HEK293T (cell line): ENCODE results near the gene MDFIC.

Experiments
- CTCF ChIA-PET: fragments of 350-600 bp; formaldehyde crosslinking; extraction: SDS; loops from one replicate; lab custom pipeline; 2021; ENCODE audit warnings: antibody characterized with exemption, inconsistent platforms; lab: Yijun Ruan, JAX
- POLR2A ChIA-PET: fragments of 350-600 bp; formaldehyde crosslinking; extraction: SDS; loops from one replicate; lab custom pipeline; 2020; ENCODE audit warnings: antibody characterized with exemption, inconsistent platforms; lab: Yijun Ruan, JAX
- DNase-seq: peaks from one replicate; pipeline ENCODE4 v3.0.0; 2012; ENCODE audit warnings: mixed read lengths; ENCODE audit errors: extremely low spot score
- ARNT ChIP-seq: fragments of 450-650 bp; IDR thresholded peaks from 2 replicates; pipeline ENCODE4 v1.6.1; 2017; ENCODE audit warnings: mild to moderate bottlenecking
- BHLHE40 ChIP-seq: fragments of 450-650 bp; IDR thresholded peaks from 2 replicates; pipeline ENCODE4 v1.6.1; 2016; ENCODE audit warnings: mild to moderate bottlenecking, moderate library complexity, borderline replicate concordance
- CTBP1 ChIP-seq: fragments of 450-650 bp; IDR thresholded peaks from 2 replicates; pipeline ENCODE4 v1.6.1; 2016; ENCODE audit warnings: borderline replicate concordance
- ELF4 ChIP-seq: fragments of 450-650 bp; IDR thresholded peaks from 2 replicates; pipeline ENCODE4 v1.6.1; 2017; ENCODE audit warnings: antibody characterized with exemption
- FOXA1 ChIP-seq: fragments of 450-650 bp; IDR thresholded peaks from 2 replicates; pipeline ENCODE4 v1.6.1; 2016; ENCODE audit warnings: mild to moderate bottlenecking
- FOXK2 ChIP-seq: fragments of 450-650 bp; IDR thresholded peaks from 2 replicates; pipeline ENCODE4 v1.6.1; 2016; ENCODE audit warnings: mild to moderate bottlenecking
- FOXM1 ChIP-seq: fragments of 450-650 bp; IDR thresholded peaks from 2 replicates; pipeline ENCODE4 v1.6.1; 2017; ENCODE audit warnings: mild to moderate bottlenecking, borderline replicate concordance
- HDGF ChIP-seq: fragments of 450-650 bp; IDR thresholded peaks from 2 replicates; pipeline ENCODE4 v1.6.1; 2017; ENCODE audit warnings: antibody characterized with exemption, borderline replicate concordance
- L3MBTL2 ChIP-seq: fragments of 450-650 bp; conservative IDR thresholded peaks from 2 replicates; pipeline ENCODE4 v1.6.1; 2016; ENCODE audit warnings: mild to moderate bottlenecking
- LEF1 ChIP-seq: fragments of 450-650 bp; IDR thresholded peaks from 2 replicates; pipeline ENCODE4 v1.6.1; 2017; ENCODE audit warnings: mild to moderate bottlenecking, borderline replicate concordance
- NFRKB ChIP-seq: fragments of 450-650 bp; IDR thresholded peaks from 2 replicates; pipeline ENCODE4 v1.6.1; 2016; ENCODE audit warnings: mild to moderate bottlenecking, moderate library complexity
- SP1 ChIP-seq: fragments of 450-650 bp; IDR thresholded peaks from 2 replicates; pipeline ENCODE4 v1.6.1; 2017
- SUZ12 ChIP-seq: fragments of 450-650 bp; IDR thresholded peaks from 2 replicates; pipeline ENCODE4 v1.6.1; 2016; ENCODE audit warnings: mild to moderate bottlenecking
- TARDBP ChIP-seq: fragments of 450-650 bp; IDR thresholded peaks from 2 replicates; pipeline ENCODE4 v1.6.1; 2016
- ZNF384 ChIP-seq: fragments of 450-650 bp; IDR thresholded peaks from 2 replicates; pipeline ENCODE4 v1.6.1; 2016
- TF ChIP-seq, protein P1 (sequence below): fragments of 450-650 bp; IDR thresholded peaks from 2 replicates; pipeline ENCODE4 v1.6.1; 2016

Gene MDFIC

GRCh38 chr7:115052706-115053105 lies 130.8 kb downstream of the MDFIC start:
- ChIA-PET POLR2A (no interaction called here), CTCF (no interaction called here)
- DNase-seq: no peak
- TF ChIP-seq ELF4 (no peak), SUZ12 (no peak)

DNA sequence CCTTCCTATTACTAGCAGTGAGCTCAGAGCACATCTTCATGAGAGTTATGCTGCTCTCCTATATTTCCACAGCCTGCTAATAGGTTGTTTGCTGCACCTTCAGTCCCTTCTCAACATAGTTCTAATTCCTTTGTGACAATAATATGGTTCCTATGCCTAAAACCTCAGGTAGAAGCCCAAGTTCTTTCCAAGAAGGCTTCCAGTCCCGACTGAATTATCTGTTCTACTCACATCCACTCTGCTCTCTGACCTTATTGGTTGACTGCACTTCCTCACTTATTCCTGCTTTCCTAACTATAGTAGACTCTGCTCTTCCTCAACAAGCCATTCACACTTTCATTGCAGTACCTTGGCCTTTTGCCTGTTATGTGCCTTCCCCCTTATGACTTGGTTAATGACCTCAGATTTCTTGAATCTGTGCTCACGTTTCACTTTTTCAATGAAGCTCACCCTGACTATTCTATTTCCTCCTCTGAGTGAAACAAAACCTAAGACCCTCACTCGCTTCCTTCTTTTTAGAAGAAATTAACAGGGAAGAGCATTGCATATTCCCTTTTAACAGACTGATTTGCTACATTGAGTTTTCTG lies 132.7 kb downstream of the MDFIC start:
- ChIA-PET CTCF (no interaction called here), POLR2A (no interaction called here)
- TF ChIP-seq FOXM1: no peak
- no peak for TF ChIP-seq CTBP1
- TF ChIP-seq TARDBP: no peak
- no peak for TF ChIP-seq FOXA1
- no peak for TF ChIP-seq ARNT
- TF ChIP-seq BHLHE40: no peak
- no peak for TF ChIP-seq LEF1
- no peak for TF ChIP-seq L3MBTL2
- no peak for TF ChIP-seq ZNF384
- no peak for TF ChIP-seq ELF4
- TF ChIP-seq, protein P1, sequence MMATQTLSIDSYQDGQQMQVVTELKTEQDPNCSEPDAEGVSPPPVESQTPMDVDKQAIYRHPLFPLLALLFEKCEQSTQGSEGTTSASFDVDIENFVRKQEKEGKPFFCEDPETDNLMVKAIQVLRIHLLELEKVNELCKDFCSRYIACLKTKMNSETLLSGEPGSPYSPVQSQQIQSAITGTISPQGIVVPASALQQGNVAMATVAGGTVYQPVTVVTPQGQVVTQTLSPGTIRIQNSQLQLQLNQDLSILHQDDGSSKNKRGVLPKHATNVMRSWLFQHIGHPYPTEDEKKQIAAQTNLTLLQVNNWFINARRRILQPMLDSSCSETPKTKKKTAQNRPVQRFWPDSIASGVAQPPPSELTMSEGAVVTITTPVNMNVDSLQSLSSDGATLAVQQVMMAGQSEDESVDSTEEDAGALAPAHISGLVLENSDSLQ: no peak
- TF ChIP-seq SUZ12: no peak
- no peak for TF ChIP-seq HDGF
- TF ChIP-seq SP1: no peak
- TF ChIP-seq FOXK2: no peak
- no peak for TF ChIP-seq NFRKB
- no peak for DNase-seq

DNA sequence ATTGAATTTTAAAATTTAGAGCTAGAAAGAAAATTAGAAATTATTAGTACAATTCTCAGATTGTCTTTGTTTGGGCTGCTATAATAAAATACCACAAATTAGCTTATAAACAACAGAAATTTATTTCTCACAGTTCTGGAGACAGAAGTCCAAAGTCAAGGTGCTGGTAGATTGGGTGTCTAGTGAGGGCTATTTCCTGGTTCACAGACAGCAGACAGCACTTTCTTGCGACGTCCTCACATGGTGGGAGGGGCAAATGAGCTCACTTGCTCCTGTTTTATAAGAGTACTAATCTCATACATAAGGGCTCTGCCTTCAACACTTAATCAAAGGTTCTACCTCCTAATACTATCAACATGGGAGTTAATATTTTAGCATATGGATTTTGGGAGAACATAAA lies 134.1 kb downstream of the MDFIC start:
- CTCF ChIA-PET: no interaction called here
- POLR2A ChIA-PET: no interaction called here
- DNase-seq: no peak
- TF ChIP-seq ZNF384 (no peak), L3MBTL2 (no peak), SUZ12 (no peak), TARDBP (no peak), SP1 (no peak)

- ChIA-PET CTCF (no interaction called here), POLR2A (no interaction called here)
- TF ChIP-seq LEF1: no peak
- TF ChIP-seq ARNT: no peak
- no peak for DNase-seq
These were observed 136.8 kb downstream of the MDFIC start for GRCh38 chr7:115058726-115059125.

GRCh38 chr7:115059321-115059720 lies 137.4 kb downstream of the MDFIC start:
- no peak for TF ChIP-seq ZNF384
- TF ChIP-seq, protein P1: no peak
- ChIA-PET POLR2A (no interaction called here), CTCF (interaction anchor here (0.6 kb wide), 1 partner anchor 86 kb away, joined by 4 read pairs; no protein-coding TSS in a partner anchor)

DNA sequence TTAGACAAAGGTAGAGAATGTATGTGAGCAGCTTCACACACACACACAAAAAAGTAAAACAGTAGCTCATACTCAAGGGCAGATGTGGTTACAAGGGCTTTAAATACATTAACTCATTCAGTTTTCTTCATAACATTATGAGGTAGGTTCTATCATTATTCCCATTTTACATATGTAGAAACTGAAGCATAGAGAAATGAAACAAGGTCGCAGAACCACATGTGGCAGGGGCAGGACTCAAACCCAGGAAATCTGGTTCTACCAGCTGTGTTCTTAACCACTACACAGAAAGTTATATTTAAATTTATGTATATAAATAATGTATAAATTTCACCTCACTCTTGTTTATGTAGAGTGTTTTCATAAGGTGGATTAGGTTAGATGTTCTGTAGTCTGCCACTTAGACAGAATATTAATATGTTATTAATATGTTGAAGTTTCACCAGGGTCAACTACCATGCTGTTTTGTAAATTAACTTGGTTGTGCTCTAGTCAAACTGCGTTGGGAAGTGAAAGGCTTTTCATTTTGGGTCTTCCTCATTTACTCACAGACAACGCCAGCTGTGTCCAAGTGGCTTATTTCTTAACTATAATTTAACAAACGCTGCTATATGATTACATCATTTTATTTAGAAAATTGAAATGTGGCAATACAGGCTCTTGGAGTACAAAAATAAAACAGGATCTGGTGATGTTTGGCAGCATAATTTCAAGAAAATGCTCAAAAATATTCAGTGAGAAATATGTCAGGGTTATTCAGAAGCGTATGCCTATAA lies 138.4 kb downstream of the MDFIC start:
- DNase-seq: no peak
- ChIA-PET POLR2A (no interaction called here), CTCF (interaction anchor here (0.6 kb wide), 1 partner anchor 85 kb away, joined by 4 read pairs; no protein-coding TSS in a partner anchor)
- TF ChIP-seq L3MBTL2 (no peak), CTBP1 (no peak), NFRKB (no peak), ZNF384 (no peak), LEF1 (no peak), SP1 (no peak), SUZ12 (no peak), FOXK2 (no peak), ARNT (no peak), FOXM1 (no peak), HDGF (no peak), ELF4 (no peak), BHLHE40 (no peak), TARDBP (no peak), FOXA1 (no peak)
- TF ChIP-seq, protein P1: no peak

More at GRCh38 chr7:115059321-115059720, 137.4 kb downstream of the MDFIC start:
- no peak for DNase-seq

GRCh38 chr7:115066050-115066449 lies 144.2 kb downstream of the MDFIC start:
- no peak for DNase-seq
- TF ChIP-seq ELF4 (no peak), HDGF (no peak), ZNF384 (no peak), FOXK2 (no peak), SUZ12 (no peak), LEF1 (no peak), ARNT (no peak)
- POLR2A ChIA-PET: no interaction called here
- CTCF ChIA-PET: no interaction called here
